ENCODE measurements around the gene CADM3. TPM values are rescaled to one million over a fixed set of nuclear protein-coding genes. Genes with fewer than 3 reads are reported as not detected.

The CADM3 gene
- 2.1 and 4.1 TPM in 2 replicates for total RNA-seq (2014; rRNA removed; shearing (Covaris generic))

DNA sequence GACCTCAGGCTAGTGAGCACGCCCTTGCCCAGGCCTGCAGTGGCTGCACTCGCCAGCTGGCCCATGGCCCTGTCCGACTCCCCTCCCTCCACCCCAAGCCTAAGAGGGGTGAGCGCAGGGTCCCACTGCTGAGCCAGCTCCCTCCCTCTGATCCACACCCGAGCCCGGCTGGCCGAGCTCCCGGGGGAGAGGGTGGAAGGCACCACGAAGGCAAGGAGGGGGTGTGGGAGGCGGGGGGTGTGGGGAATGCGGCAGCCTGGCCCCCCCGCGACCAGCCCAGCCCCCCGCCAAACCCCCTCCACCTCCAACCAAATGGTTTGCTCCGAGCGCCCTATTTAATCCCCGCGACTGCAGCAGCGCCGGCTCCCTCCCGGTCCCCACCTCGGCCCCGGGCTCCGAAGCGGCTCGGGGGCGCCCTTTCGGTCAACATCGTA lies at the start of gene CADM3:
CADM3 (plus strand) TSS at position 362 of the 434 bp plus-strand sequence. CDS start 151 bp downstream, outside the sequence.
- DNase-seq: peak; percentile 89
- H3K36me3 ChIP-seq (replicated peaks; ENCODE audit: control insufficient read depth, insufficient read depth, low read length): no peaks in the 10 kb centered on the region
- H3K27me3 ChIP-seq (ENCODE audit: control insufficient read depth, insufficient read depth, low read length): peaks cover 27% of the 10 kb centered on the region
- peak within 1 kb of the TSS; percentile 70 for H3K4me3 ChIP-seq (ENCODE audit: insufficient read depth, low read depth, low read length)

GRCh38 chr1:159122005-159122621 lies 49.3 kb upstream of the CADM3 start:
- Histone ChIP-seq H3K27me3 (ENCODE audit: control insufficient read depth, insufficient read depth, low read length) (no peaks in the 10 kb centered on the region), H3K36me3 (replicated peaks; ENCODE audit: control insufficient read depth, insufficient read depth, low read length) (no peaks in the 10 kb centered on the region), H3K4me3 (ENCODE audit: insufficient read depth, low read depth, low read length) (no peak overlapping the region)
- no peak for DNase-seq

GRCh38 chr1:159123587-159123986 lies 47.8 kb upstream of the CADM3 start:
- no peak for DNase-seq
- Histone ChIP-seq H3K4me3 (ENCODE audit: insufficient read depth, low read depth, low read length) (no peak overlapping the region), H3K36me3 (replicated peaks; ENCODE audit: control insufficient read depth, insufficient read depth, low read length) (no peaks in the 10 kb centered on the region), H3K27me3 (ENCODE audit: control insufficient read depth, insufficient read depth, low read length) (no peaks in the 10 kb centered on the region)

DNA sequence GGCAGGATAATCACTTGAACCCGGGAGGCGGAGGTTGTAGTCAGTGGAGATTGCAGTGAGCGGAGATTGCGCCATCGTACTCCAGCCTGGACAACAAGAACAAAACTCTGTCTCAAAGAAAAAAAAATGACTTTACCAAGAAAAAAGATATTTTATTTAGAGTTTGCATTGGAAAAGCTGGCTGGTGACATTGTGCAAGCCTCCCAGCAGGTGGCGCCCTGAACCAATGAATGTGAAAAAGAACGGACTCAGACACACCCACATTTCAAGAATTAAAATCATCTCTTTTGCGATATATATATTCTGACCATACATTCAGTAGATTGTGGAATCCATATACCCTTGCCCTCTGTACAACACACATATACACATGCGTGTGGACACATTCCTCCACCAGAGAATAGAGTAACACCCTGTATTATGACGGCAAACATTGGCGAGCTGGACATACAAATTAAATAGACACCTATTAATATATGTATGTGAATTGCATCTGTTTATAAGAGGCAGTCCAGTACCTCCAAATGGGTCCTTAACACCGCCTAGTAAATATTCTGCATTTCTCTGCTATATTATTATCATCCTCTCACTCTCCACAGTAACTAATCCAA lies 39.0 kb upstream of the CADM3 start:
- Histone ChIP-seq H3K27me3 (ENCODE audit: control insufficient read depth, insufficient read depth, low read length) (no peaks in the 10 kb centered on the region), H3K4me3 (ENCODE audit: insufficient read depth, low read depth, low read length) (no peak overlapping the region), H3K36me3 (replicated peaks; ENCODE audit: control insufficient read depth, insufficient read depth, low read length) (no peaks in the 10 kb centered on the region)
- DNase-seq: peak; percentile 28

DNA sequence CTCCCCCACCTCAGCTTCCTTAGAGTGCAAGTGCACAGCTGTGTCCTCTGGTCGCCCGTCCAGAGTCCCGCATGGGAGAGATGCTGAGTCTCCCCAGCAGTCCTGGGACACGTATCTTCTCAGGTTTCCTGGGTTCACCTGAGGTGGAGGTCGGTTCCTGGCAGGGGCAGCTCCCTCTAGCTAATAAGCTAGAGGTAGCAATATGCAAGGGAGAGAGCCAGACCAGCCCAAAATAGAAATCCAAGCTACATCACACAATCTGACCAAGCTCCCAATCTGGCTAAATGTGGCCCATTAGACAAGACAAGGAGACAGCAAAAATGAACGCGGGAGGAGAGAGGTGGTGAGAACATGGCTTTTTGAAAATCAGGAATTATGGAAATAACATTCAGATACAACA lies 30.9 kb upstream of the CADM3 start:
- no peak overlapping the region for H3K4me3 ChIP-seq (ENCODE audit: insufficient read depth, low read depth, low read length)
- no peaks in the 10 kb centered on the region for H3K36me3 ChIP-seq (replicated peaks; ENCODE audit: control insufficient read depth, insufficient read depth, low read length)
- H3K27me3 ChIP-seq (ENCODE audit: control insufficient read depth, insufficient read depth, low read length): no peaks in the 10 kb centered on the region
- no peak for DNase-seq

GRCh38 chr1:159141584-159142390 lies 29.6 kb upstream of the CADM3 start:
- Histone ChIP-seq H3K27me3 (ENCODE audit: control insufficient read depth, insufficient read depth, low read length) (no peaks in the 10 kb centered on the region), H3K4me3 (ENCODE audit: insufficient read depth, low read depth, low read length) (no peak overlapping the region), H3K36me3 (replicated peaks; ENCODE audit: control insufficient read depth, insufficient read depth, low read length) (no peaks in the 10 kb centered on the region)
- DNase-seq: peak; percentile 44

GRCh38 chr1:159142391-159142663 lies 29.1 kb upstream of the CADM3 start:
- no peak for DNase-seq

GRCh38 chr1:159142726-159143510 lies 28.5 kb upstream of the CADM3 start:
- no peak overlapping the region for H3K4me3 ChIP-seq (ENCODE audit: insufficient read depth, low read depth, low read length)

More at GRCh38 chr1:159142391-159142663, 29.1 kb upstream of the CADM3 start:
- Histone ChIP-seq H3K36me3 (replicated peaks; ENCODE audit: control insufficient read depth, insufficient read depth, low read length) (no peaks in the 10 kb centered on the region), H3K4me3 (ENCODE audit: insufficient read depth, low read depth, low read length) (no peak overlapping the region), H3K27me3 (ENCODE audit: control insufficient read depth, insufficient read depth, low read length) (no peaks in the 10 kb centered on the region)

DNA sequence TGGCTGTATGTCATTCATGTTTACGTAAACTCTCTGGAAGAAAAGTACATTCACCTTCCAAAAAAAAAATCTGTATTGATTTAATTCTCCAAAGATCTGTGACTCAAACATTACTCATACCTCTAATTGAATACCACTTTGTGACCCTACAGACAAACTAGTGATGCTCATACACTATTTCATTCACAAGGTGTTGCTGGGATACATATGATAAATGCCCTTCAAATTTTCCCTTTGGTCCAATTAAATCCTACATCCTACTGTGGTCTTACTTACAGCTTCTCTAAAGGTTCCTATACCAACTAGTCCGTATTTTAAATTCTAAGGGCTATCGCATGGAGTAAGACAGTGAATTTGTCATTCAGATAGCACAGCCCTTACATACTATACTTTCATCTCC lies 26.8 kb upstream of the CADM3 start:
- Histone ChIP-seq H3K36me3 (replicated peaks; ENCODE audit: control insufficient read depth, insufficient read depth, low read length) (no peaks in the 10 kb centered on the region), H3K27me3 (ENCODE audit: control insufficient read depth, insufficient read depth, low read length) (no peaks in the 10 kb centered on the region), H3K4me3 (ENCODE audit: insufficient read depth, low read depth, low read length) (no peak overlapping the region)
- DNase-seq: no peak

More at GRCh38 chr1:159142726-159143510, 28.5 kb upstream of the CADM3 start:
- H3K36me3 ChIP-seq (replicated peaks; ENCODE audit: control insufficient read depth, insufficient read depth, low read length): no peaks in the 10 kb centered on the region
- no peak for DNase-seq
- H3K27me3 ChIP-seq (ENCODE audit: control insufficient read depth, insufficient read depth, low read length): no peaks in the 10 kb centered on the region

DNA sequence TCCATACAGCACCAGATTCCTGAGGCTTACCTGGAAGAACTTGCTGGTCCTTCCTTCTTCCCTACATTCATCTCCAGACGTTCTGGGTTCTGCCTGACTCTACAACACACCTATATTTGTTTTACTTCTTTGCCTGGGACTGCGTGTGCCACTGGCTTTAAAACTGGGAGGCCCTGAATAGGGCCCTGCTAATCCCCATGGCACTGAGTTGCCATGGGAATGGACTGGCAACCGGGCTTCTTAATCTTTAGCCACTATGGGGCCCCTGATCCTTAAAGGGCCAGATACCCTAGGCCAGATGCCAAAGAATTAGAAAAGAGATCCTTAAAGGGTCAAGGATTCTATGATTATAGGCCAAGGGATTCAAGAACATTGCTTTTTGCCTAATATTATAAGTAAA lies 24.4 kb upstream of the CADM3 start:
- no peak overlapping the region for H3K4me3 ChIP-seq (ENCODE audit: insufficient read depth, low read depth, low read length)
- DNase-seq: no peak
- no peaks in the 10 kb centered on the region for H3K36me3 ChIP-seq (replicated peaks; ENCODE audit: control insufficient read depth, insufficient read depth, low read length)
- no peaks in the 10 kb centered on the region for H3K27me3 ChIP-seq (ENCODE audit: control insufficient read depth, insufficient read depth, low read length)

DNA sequence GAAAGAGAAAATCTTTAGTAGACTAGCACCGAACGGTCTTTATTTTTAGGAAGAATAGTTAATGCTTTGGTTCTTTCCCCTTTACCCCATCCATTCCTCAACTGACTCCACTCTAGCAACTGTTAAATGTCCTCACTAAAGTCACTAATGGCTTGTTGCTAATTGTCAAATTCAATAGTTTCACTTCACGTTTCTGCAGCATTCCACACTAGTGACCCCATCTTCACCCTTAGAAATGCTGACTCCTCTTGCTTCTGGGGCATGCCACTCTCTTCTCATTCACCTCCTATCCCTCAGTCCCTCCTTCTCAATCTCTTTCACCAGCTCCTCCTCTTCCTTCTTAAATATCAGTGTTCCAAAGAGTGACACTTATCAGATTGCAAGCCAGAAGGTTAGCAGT lies 19.4 kb upstream of the CADM3 start:
- H3K4me3 ChIP-seq (ENCODE audit: insufficient read depth, low read depth, low read length): no peak overlapping the region
- no peaks in the 10 kb centered on the region for H3K27me3 ChIP-seq (ENCODE audit: control insufficient read depth, insufficient read depth, low read length)
- H3K36me3 ChIP-seq (replicated peaks; ENCODE audit: control insufficient read depth, insufficient read depth, low read length): no peaks in the 10 kb centered on the region

GRCh38 chr1:159161001-159161718 lies 10.3 kb upstream of the CADM3 start:
- H3K27me3 ChIP-seq (ENCODE audit: control insufficient read depth, insufficient read depth, low read length): no peaks in the 10 kb centered on the region
- DNase-seq: peak; percentile 53
- H3K36me3 ChIP-seq (replicated peaks; ENCODE audit: control insufficient read depth, insufficient read depth, low read length): no peaks in the 10 kb centered on the region
- no peak overlapping the region for H3K4me3 ChIP-seq (ENCODE audit: insufficient read depth, low read depth, low read length)

More for the DNA sequence above, 19.4 kb upstream of the CADM3 start:
- DNase-seq: no peak

- DNase-seq: no peak
- Histone ChIP-seq H3K4me3 (ENCODE audit: insufficient read depth, low read depth, low read length) (no peak overlapping the region), H3K27me3 (ENCODE audit: control insufficient read depth, insufficient read depth, low read length) (no peaks in the 10 kb centered on the region), H3K36me3 (replicated peaks; ENCODE audit: control insufficient read depth, insufficient read depth, low read length) (no peaks in the 10 kb centered on the region)
Observed at GRCh38 chr1:159161719-159162026, 9.7 kb upstream of the CADM3 start.

All from H7 (cell line).